Amniotic stem cell (primary cell): ENCODE measurements around the gene SZT2.

Experiments used
- DNase-seq: peaks from one replicate; lab custom pipeline; 2025; lab: John Stamatoyannopoulos, UW

Gene SZT2

DNA sequence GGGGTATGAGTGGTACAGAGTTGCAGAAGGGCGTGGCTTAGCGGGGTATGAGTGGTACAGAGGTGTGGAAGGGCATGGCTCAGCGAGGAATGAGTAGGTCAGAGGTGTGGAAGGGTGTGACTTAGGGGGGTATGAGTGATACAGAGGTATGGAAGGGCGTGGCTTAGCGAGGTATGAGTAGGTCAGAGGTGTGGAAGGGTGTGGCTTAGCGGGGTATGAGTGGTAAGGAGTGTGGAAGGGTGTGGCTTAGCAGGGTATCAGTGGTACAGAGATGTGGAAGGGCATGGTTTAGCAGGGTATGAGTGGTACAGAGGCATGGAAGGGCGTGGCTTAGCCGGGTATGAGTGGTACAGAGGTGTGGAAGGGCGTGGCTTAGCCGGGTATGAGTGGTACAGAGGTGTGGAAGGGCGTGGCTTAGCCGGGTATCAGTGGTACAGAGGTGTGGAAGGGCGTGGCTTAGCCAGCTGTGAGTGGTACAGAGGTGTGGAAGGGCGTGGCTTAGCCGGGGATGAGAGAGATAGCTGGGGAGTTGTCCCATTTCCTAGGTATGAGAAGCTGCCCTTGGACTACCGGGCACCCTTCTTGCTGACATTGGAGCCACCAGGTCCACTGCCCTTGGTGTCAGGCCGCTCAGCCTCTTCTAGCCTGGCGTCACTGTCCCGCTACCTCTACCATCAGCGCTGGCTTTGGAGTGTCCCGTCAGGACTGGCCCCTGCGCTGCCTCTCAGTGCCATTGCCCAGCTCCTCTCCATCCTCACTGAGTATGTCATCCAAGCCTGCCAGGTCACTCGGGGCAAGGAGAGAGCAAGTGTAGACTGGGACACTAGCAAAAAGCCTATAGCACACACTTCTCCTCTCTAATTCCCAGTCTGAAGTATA, 34.2 kb downstream of the SZT2 start:
- no peak for DNase-seq

DNA sequence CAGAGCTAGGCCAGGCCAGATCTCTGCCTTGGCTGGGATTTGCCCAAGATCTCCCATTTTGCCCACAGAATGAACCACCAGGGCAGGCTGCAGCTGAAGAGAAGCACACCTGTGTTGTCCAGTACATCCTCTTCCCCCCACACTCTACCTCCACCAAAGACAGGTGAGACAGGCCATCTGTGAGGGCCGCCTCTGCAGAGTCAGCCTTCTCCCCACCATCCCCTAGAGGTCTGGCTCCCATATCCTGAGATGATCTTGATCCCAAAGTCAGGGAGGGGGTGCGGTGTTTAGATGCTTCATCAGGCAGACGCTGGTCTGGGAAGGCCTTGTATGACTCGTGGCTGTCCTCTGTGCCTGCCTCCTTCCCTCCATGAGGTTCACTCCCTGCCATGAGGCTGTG, 35.3 kb downstream of the SZT2 start:
- DNase-seq: no peak

DNA sequence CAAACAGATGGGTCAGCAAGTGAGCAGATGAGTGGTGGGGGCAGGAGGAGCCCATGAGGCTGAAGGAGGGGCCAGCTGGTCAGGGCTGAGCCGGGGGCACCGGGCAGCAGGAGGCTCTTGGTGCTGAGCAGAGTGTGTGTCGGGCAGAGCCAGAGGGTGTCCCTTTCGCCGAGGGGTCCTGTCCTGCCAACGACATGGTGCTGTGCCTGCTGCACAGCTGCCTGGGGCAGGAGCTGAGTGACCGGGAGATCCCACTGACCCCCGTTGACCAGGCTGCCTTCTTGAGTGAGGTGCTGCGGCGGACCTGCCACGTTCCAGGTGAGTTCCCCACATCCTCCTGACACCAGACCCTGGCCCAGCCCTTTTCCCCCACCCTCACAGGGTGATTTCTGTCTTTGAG, 36.5 kb downstream of the SZT2 start:
- no peak for DNase-seq

DNA sequence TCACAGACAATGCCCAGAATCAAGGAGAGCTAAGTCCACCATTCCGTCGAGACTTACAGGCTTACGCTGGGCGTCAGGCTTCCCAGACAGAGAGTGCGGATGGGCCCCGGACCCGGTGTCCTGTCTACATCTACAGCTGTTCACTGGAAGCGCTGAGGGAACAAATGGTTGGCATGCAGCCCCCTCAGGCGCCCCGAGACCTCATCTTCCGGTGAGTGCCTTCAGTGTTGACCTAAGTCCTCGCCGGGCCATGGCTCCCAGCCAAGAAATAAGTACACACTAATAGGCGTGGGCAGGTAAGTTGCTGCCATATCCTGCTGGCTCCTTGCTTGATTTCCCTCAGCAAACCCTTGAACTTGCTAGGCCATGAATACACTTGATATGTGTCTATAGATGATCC, 37.8 kb downstream of the SZT2 start:
- no peak for DNase-seq

DNA sequence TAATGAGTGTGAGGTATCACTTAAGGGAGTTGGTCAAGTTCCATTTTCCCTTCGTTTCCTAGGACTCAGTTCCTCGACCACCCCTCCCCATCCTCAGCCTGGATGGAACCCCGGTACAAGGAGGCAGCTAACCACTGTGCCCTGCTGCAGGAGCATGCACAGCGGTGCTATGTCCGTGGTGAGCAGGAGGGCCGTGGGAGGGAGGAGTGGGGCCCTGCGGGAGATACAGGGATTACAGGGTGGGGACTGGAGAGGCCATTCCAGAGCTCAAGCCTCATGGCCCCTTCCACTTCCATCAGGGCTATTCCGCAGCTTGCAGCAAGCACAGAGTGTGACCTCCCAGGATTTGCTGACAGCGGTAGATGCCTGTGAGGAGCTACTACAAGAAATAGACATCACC, 38.2 kb downstream of the SZT2 start:
- DNase-seq: no peak

DNA sequence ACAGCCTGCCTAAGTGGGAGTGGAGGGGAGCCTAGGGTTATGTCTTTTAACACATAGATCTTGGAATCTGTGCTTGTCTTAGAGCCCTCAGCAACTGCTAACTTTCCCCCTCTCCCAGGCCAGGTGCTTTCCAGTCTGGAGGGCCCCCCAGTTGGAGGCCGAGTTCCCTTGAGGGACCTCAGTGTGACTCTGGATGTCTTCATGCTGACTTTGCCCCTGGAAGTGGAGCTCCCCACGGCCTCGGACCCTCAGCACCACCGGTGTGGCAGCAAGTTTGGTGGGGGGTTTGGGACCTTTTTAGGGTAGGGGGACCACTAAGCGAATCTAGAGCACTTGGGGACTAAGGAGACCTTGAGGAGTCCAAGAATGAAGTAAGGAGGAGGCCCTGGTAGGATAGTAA, 41.1 kb downstream of the SZT2 start:
- no peak for DNase-seq

DNA sequence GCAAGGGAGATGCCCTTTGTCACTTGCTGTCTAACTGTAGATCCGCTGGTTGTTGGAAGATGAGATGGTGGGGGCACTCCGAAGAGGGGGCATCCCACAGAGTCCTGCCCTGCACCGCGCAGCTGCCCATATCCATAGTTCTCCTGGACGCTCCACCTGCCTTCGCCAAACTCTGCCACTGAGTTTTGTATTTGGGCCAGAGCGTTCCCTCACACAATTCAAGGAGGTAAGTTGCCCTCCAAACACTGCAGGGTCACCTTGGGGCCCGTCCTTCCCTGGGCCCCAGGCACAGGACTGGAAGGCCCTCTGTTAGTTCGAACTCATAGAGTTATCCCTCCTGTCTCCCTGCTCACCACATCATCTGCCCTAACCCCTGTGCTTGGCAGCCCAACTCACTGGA, 42.0 kb downstream of the SZT2 start:
- no peak for DNase-seq

DNA sequence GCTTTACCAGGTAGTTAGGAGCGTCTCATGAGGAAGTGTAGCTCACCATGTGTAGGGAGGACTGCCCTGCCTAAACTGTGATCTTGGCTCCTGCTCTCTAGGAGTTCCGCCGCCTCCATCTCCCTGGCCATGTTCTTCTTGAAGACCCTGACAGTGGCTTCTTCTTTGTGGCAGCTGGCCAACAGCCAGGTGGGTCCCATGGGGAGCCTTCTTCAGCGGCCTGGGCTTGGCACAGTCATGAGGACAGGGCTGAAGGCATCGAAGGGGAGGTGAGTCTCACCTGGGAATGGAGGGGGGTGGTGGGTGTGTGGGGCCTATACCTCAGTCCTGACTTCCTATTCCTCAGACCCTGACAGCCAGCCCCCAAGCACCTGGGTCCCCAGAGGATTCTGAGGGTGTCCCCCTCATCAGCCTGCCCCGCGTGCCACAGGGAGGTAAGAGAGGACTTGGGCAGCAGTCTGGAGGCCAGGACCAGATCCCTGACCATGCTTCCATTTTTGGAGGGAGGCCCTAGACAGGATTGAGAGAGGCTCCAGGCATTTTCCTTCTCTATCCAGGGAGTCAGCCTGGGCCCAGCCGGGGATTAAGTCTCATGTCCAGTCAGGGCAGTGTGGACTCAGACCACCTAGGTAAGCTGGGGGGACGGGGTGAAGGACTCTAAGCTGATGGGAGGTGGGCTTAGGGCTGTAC, 42.6 kb downstream of the SZT2 start:
- no peak for DNase-seq

DNA sequence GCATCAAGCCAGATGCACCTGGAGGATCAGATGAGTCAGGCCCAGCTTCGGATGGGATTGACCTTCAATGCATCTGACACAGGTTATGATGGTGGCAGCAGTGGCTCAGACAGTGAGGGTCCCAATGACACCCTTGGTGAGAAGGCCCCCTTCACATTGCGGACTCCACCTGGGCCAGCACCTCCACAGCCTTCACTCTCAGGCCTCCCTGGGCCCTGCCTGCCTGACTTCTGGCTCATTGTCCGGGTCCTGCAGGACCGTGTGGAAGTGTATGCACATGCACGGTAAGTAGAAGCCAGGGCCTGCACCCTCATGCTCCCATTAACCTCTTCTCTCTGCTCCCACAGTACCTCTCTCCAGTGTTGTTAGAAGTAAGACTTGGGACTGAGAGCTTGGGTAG, 43.2 kb downstream of the SZT2 start:
- no peak for DNase-seq

DNA sequence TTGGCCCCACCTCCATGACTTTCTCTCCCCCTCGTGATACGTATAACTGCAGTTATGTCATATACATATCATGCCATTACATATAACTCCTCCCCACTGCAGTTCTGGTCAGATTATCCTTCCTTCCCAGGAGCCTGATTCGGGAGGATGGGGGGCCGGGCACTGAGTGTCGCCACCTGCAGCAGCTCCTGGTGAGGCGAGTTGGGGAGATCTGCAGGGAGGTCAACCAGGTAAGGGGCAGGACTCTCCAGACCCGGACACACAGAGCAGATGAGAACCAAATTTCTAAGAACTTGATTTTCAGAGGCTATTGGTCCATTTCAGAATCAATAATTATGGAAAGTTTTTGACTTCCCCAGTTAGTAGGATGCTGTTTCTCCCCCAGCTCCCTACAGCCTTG, 44.6 kb downstream of the SZT2 start:
- DNase-seq: no peak

DNA sequence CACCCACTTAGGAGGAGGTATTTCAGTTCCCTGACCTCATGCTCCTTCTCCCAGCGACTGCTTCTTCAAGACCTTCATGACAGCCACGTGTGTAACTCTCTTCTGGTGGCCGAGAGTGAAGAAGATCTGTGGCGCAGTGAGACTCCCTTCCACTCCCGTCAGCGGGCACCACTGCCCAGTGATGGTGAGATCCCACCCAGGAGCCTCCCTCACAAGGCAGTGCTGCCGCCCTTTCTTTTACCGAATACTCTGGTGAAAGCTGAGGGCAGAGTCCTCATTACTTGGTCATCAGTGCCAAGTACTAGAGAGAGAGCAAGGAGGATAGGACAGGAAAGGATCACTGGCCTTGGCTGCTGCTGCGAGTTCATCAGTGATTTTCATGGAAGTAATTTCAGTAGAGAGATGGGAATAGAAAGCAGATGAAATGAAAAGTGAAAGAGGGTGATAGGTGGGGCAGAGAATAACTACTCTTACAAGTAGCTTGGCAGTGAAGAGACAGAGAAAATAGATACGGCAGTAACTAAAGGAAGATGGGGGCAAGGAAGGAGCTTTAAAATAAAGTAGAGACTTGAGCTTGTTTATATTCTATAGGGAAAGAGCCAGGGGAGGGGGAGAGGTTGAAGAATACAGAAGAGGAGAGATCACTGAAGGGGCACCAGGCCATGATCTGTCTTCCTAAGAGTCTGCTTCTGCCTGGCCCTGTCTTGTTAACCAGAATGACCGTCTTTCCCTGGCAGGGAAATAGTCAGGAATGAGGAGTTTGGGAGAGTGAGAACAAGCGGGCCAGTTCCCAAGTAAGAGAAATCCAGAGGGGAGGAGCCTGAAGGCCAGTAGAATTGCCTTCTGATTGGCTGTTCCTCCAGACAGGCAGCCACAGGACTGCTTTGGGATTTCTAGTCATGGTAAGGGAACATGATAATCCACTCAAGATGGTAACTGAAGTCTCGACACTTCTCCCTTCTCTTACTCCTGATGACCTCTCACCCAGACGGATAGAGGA, 45.7 kb downstream of the SZT2 start:
- DNase-seq: no peak

DNA sequence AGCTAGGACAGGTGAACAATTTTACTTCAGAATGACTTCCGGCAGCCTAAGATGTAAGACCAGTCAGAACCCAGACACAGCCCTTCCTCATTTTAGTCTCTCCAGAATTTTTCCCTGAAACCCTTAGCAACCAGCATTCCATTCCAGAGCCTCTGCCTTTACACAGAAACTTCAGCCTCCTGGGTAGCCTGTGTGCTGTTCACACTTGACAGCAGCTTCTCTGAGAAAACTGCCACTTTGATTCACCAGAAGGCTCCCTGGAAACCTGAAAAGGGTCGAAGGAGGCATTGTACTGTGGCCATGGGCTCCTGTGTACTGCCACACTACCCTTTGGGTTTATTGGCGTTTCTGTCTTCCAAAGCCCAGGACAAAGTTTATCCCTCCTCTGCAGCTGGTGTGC, 46.7 kb downstream of the SZT2 start:
- DNase-seq: no peak

DNA sequence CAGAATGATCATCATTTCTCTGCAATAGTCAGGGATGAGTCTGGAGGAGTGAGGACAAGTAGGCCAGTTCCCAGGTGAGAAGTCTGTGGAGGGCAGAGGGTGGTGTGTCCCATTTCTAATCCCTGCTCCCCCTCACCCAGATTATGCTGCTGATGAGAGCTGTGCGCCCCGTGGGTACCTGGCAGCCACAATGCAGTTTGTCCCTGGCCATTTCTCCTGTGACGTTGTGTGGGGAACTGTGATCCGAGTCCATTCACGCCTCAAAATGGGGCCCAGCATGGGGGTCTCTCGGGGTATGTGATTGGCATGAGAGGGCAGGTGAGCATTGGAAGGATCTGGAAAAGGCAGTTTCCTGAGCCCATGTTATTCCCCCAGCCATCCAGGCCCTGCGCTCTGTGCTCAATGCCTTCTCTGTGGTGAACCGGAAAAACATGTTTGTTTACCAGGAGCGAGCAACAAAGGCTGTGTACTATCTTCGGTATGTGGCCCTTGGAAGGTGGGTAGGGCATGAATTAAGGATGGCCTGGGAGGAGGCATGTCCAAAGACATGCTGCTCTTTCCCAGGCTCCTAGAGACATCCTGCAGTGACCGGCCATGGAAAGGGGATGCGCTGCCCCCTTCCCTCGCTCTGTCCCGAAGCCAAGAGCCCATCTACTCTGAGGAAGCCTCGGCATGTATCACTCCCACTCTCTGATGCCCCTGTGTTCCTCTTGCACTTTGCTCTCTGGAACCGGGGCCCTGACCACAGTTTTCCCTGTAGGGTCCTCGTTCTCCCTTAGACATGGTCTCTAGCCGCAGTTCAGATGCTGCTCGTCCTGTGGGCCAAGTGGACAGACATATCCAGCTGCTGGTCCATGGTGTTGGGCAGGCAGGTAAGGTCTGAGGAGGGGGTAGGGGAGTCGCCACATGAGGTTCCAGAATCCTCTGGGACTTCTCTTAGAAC, 47.6 kb downstream of the SZT2 start:
- no peak for DNase-seq

DNA sequence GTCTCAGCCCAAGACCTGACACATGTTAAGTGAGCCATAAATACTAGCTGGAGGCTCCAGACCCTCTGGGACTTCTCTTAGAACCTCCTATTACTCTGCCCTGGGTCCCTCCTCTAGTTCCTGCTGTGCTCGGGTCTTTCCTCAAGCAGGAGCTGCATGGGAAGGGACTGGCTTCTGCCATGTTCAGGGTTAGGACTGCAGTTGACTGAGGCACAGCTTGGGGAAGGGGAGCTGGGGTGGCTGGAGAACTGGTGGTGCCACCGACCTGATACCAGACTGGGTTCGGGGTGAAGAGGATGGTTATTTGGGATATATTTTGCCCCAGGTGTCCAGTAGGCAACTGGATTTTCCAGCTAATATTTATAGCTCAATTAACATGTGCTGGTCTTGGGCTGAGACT, 48.3 kb downstream of the SZT2 start:
- no peak for DNase-seq

DNA sequence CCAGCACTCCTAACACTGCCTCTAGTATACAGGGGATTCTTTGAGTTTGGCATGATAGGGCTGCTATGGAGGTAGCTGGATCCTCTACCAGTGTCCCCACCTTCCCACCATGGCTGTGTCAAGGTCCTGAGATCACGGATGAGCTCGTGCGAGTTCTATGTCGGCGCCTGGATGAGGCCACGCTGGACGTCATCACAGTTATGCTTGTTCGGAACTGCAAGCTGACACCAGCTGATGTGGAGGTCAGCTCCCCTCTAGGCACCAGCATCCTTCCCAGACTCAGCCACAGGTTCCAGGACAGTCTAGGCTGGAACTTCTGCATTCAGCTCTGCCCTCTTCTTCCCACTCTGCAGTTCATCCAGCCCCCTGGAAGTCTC, 48.9 kb downstream of the SZT2 start:
- DNase-seq: no peak

DNA sequence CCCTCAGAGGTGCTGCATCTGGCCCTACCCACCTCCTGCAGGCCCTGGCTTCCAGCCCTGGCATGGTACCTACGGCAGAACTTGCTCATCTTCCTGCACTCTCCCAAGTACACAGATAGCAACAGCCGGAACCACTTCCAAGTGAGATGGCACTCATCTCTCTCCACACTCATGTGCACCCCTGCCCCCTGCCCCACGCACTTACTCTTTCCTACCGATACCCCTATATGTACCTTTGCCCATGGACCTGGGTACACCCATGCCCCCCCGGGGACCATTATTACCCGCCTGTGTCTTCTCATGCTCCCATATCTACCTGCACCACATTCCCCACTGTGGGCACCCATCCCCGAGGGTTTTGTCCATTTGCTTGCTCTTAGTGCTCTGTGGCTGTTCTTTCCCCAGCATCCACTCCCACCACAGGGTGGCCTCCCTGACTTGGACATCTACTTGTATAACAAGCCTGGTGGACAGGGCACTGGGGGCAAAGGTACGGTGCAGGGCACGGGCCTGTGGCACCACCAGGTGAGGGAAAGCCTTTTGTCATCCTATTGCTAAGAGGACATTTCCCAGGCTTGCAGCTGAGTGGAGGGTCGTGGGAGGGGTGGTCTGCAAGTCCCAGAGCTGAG, 49.4 kb downstream of the SZT2 start:
- DNase-seq: no peak

DNA sequence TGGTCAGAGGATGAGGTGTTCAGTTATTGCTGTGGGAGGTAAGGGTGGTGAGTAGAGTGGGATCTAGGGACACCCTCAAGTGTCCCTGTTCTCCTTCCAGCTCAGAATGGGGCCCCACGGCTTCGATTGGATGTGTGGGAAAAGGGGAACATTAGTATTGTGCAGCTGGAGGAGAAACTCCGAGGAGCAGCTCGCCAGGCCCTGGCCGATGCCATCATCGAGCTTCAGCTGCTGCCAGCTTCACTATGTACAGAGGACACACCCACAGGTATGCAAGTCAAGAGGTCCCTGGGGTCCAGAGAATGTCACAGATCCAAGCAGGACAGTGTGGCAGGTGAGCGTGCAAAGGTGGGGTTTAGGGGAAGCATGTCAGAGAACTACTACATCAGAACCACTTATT, 50.1 kb downstream of the SZT2 start:
- DNase-seq: no peak

DNA sequence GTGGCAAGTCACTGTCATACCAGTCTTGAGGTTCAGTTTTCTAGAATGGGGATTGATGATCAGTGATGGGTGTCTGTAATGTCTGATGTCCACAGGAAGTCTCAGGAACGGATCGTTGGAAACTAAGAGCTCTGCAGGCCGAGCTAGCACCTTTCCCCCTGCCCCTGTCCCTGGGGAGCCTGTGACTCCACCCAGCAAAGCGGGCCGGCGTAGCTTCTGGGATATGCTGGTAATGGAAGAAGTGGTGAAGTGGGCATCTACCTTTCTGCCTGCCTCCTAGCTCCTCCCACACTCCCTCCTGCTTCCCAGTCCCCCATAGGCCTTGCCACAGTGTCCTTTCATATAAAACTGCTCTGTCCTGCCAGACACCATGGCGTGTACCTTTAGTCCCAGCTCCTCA, 50.7 kb downstream of the SZT2 start:
- DNase-seq: no peak

DNA sequence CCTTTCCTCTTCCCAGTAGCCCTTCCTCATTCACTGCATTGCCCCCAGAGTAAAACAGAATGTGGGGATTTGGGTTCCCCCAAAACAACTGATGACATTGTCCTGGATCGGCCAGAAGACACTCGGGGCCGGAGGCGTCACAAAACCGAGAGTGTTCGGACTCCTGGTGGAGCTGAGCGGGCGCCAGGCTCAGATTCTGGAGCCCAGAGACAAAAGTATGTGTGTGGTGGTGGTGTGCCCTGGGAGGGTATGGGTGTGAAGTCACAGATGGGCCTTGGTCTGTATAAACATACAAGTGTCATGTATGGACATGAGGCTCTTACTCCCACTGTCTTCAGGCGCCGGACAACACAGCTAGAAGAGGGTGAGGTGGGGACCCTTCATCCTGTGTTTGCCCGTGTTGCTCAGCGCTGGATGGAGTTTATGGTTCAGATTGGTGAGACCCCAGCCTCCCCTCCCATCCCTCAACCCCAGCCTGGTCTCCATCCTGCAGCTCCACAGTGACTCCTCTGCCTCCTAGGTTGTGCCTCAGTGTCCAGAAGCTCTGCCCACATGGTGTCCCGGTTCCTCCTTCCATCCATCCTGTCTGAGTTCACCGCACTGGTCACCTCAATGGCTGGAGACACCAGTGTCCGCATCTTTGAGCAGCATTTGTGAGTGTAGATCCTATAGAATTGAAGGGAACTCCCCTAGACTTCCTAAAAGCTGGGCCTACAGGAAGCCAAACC, 51.6 kb downstream of the SZT2 start:
- DNase-seq: no peak
